K562 (cell line): Measurements from ENCODE around the gene ATAD3B. TPM values are rescaled to one million over a fixed set of nuclear protein-coding genes. Genes with fewer than 3 reads are reported as not detected.

Source experiments
- ATAC-seq: fragments of 200-7000 bp; cut with Tn5 transposase; 3 replicates; pipeline ENCODE4 v1.9.1; 2020; ENCODE audit warnings: moderate library complexity
- BruUV-seq: library from RNA; stranded (reverse); fragments of 400-500 nt; replicated peaks from 2 replicates; lab custom pipeline; 2021; lab: Mats Ljungman, UMichigan
- CTCF ChIA-PET: fragments of 300-600 bp; formaldehyde crosslinking; extraction: SDS; loops from one replicate; lab custom pipeline; 2021; ENCODE audit warnings: low intra/inter-chr PET ratio; lab: Yijun Ruan, JAX
- POLR2A ChIA-PET: fragments of 300-600, 350-650 bp; sonication (Branson Sonifier 250); formaldehyde crosslinking; extraction: SDS; loops from one replicate; lab custom pipeline; 2021; ENCODE audit warnings: antibody characterized with exemption, inconsistent platforms; lab: Yijun Ruan, JAX
- DNase-seq, 4 experiments: peaks; one replicate each; pipeline versions ENCODE4 v3.0.0 to v3.0.0-alpha.2; 2011 to 2018; ENCODE audit warnings: low spot score in 3 of 4, mixed read lengths in 3 of 4; ENCODE audit errors: extremely low read depth in 1 of 4
- FAIRE-seq: peaks from 2 replicates; lab custom pipeline; 2011; peaks lifted over from hg19 to GRCh38; lab: Jason Lieb, UNC
- H2AFZ ChIP-seq: 2 replicates; pipeline ENCODE4 v1.6.0; 2011; ENCODE audit warnings: low read depth, low read length, control low read depth, inconsistent platforms
- H3K27ac ChIP-seq: fragments of 200-600 bp; 3 replicates; pipeline ENCODE4 v1.8.0; 2011; ENCODE audit warnings: low read depth, mild to moderate bottlenecking, control low read depth, inconsistent platforms, low read length, moderate library complexity, mixed read lengths; ENCODE audit errors: extremely low read depth
- H3K27me3 ChIP-seq, 2 experiments: fragments of 300-600 bp in 1 of 2; 2 replicates in 1 of 2; 3 replicates in 1 of 2; pipeline versions ENCODE4 v1.6.0 to v1.8.0; 2011; ENCODE audit warnings: inconsistent platforms in 2 of 2, low read length in 2 of 2, mild to moderate bottlenecking in 1 of 2, mixed read lengths in 1 of 2, moderate library complexity in 1 of 2; ENCODE audit not compliant: control insufficient read depth in 2 of 2, insufficient read depth in 2 of 2
- H3K36me3 ChIP-seq: fragments of 300-600 bp; 3 replicates; pipeline ENCODE4 v1.8.0; 2011; ENCODE audit warnings: mild to moderate bottlenecking, low read length, inconsistent platforms; ENCODE audit not compliant: control insufficient read depth, insufficient read depth
- H3K4me1 ChIP-seq, 2 experiments: fragments of 200-600 bp in 1 of 2; replicated peaks in 1 of 2; 2 replicates in 1 of 2; 3 replicates in 1 of 2; pipeline versions ENCODE4 v1.5.1 to v1.8.0; 2011; ENCODE audit warnings: inconsistent platforms in 2 of 2, low read length in 2 of 2, mild to moderate bottlenecking in 1 of 2, mixed read lengths in 1 of 2, moderate library complexity in 1 of 2; ENCODE audit not compliant: control insufficient read depth in 2 of 2, insufficient read depth in 2 of 2
- H3K4me2 ChIP-seq: 2 replicates; pipeline ENCODE4 v1.6.1; 2011; ENCODE audit warnings: low read length, control low read depth, inconsistent platforms, mixed read lengths; ENCODE audit not compliant: insufficient read depth
- H3K4me3 ChIP-seq: fragments of 200-600 bp; sonication (generic), shearing (Covaris generic); 2 replicates; pipeline ENCODE4 v1.5.1; 2016; ENCODE audit warnings: control low read depth, inconsistent platforms
- H3K79me2 ChIP-seq: fragments of 200-600 bp; 3 replicates; pipeline ENCODE4 v1.8.0; 2011; ENCODE audit warnings: low read length, inconsistent platforms; ENCODE audit not compliant: control insufficient read depth, insufficient read depth
- H3K9ac ChIP-seq, 2 experiments: 2 replicates each; pipeline versions ENCODE4 v1.6.0 to v1.6.1; 2011; ENCODE audit warnings: low read depth in 2 of 2, low read length in 2 of 2, control low read depth in 1 of 2, inconsistent platforms in 1 of 2, mild to moderate bottlenecking in 1 of 2, mixed read lengths in 1 of 2; ENCODE audit not compliant: insufficient read depth in 1 of 2
- H3K9me1 ChIP-seq: one replicate; pipeline ENCODE4 v1.6.0; 2011; ENCODE audit warnings: inconsistent platforms, mild to moderate bottlenecking, low read length, moderate library complexity; ENCODE audit not compliant: control insufficient read depth, insufficient read depth
- H3K9me3 ChIP-seq: replicated peaks from 2 replicates; pipeline ENCODE4 v1.5.1; 2011; ENCODE audit warnings: low read depth, low read length, inconsistent platforms; ENCODE audit not compliant: control insufficient read depth, insufficient read depth
- H4K20me1 ChIP-seq: replicated peaks from 2 replicates; pipeline ENCODE4 v1.6.1; 2011; ENCODE audit warnings: low read length, inconsistent platforms, mixed read lengths; ENCODE audit not compliant: control insufficient read depth, insufficient read depth
- CGGBP1 ChIP-seq: fragments of 250-450 bp; sonication (Bioruptor Pico); IDR thresholded peaks from 2 replicates; pipeline ENCODE4 v1.9.0; 2021; ENCODE audit warnings: mild to moderate bottlenecking
- CHCHD3 ChIP-seq: fragments of 250-450 bp; sonication (Bioruptor Pico); IDR thresholded peaks from 2 replicates; pipeline ENCODE4 v2.1.2; 2022; ENCODE audit warnings: mild to moderate bottlenecking
- E2F3 ChIP-seq: fragments of 250-450 bp; sonication (Bioruptor Pico); IDR thresholded peaks from 2 replicates; pipeline ENCODE4 v1.4.0; 2020; ENCODE audit warnings: mild to moderate bottlenecking
- HEY1 ChIP-seq: fragments of 250-450 bp; sonication (Bioruptor Pico); IDR thresholded peaks from 2 replicates; pipeline ENCODE4 v1.5.0; 2020; ENCODE audit warnings: mild to moderate bottlenecking, moderate library complexity, borderline replicate concordance
- MAZ ChIP-seq, 2 experiments: fragments of 450-650 bp in 1 of 2; sonication (generic) in 1 of 2; formaldehyde crosslinking; IDR thresholded peaks in 1 of 2; conservative IDR thresholded peaks in 1 of 2; 2 replicates each; pipeline versions ENCODE4 v1.4.0 to v1.5.0; 2020; ENCODE audit warnings: mild to moderate bottlenecking in 1 of 2, missing genetic modification reagents in 1 of 2
- MTA1 ChIP-seq: fragments of 450-650 bp; IDR thresholded peaks from 2 replicates; pipeline ENCODE4 v1.6.1; 2017; ENCODE audit warnings: borderline replicate concordance
- NELFE ChIP-seq: IDR thresholded peaks from 2 replicates; pipeline ENCODE4 v1.6.1; 2011; ENCODE audit warnings: mild to moderate bottlenecking; ENCODE audit not compliant: insufficient read depth, insufficient read length
- PCBP1 ChIP-seq: fragments of 200-400 bp; formaldehyde crosslinking; IDR thresholded peaks from 2 replicates; pipeline ENCODE4 v1.6.1; 2018; ENCODE audit warnings: mild to moderate bottlenecking, low read depth, low read length; ENCODE audit not compliant: poor library complexity, severe bottlenecking
- RBFOX2 ChIP-seq: fragments of 200-400 bp; formaldehyde crosslinking; IDR thresholded peaks from 2 replicates; pipeline ENCODE4 v1.6.1; 2017; ENCODE audit warnings: low read depth, mild to moderate bottlenecking, low read length, moderate library complexity
- SMARCE1 ChIP-seq: fragments of 450-650 bp; IDR thresholded peaks from 2 replicates; pipeline ENCODE4 v1.7.1; 2016; ENCODE audit warnings: mild to moderate bottlenecking
- STAG1 ChIP-seq: sonication (generic); formaldehyde crosslinking; IDR thresholded peaks from 2 replicates; pipeline ENCODE4 v1.5.0; 2020; ENCODE audit warnings: missing genetic modification reagents, borderline replicate concordance
- TEAD1 ChIP-seq, 2 experiments: fragments of 450-650 bp in 1 of 2; sonication (generic) in 1 of 2; formaldehyde crosslinking; IDR thresholded peaks; 2 replicates each; pipeline versions ENCODE4 v1.4.0 to v1.8.0; 2020 to 2022; ENCODE audit warnings: mild to moderate bottlenecking in 2 of 2, missing genetic modification reagents in 1 of 2
- TOE1 ChIP-seq, 2 experiments: fragments of 450-650 bp in 1 of 2; sonication (generic) in 1 of 2; formaldehyde crosslinking in 1 of 2; IDR thresholded peaks; 2 replicates each; pipeline versions ENCODE4 v1.7.1 to v1.8.0; 2016 to 2022; ENCODE audit warnings: borderline replicate concordance in 2 of 2, mild to moderate bottlenecking in 2 of 2, antibody characterized with exemption in 1 of 2, inconsistent platforms in 1 of 2, low read depth in 1 of 2, missing genetic modification reagents in 1 of 2, moderate library complexity in 1 of 2
- WGBS: fragments of 100-300 bp; shearing (Covaris generic); methylation state at CpG from one replicate; pipeline ENCODE4 v1.1.6; 2016; ENCODE audit warnings: low coverage, mixed read lengths; ENCODE audit not compliant: insufficient coverage; ENCODE audit errors: missing lambda C conversion rate; 5-methylcytosine and 5-hydroxymethylcytosine counted together
- in situ Hi-C: fragments of 300-500 bp; cut with MboI; formaldehyde crosslinking; loops from 4 replicates; pipeline ENCODE4 v1.15.0; 2018; ENCODE audit warnings: inconsistent platforms, mixed read lengths
- intact Hi-C: fragments of 100-400 bp; cut with micrococcal nuclease; formaldehyde crosslinking; loops from 2 replicates; pipeline ENCODE4 v1.14.2; 2022
- polyA plus RNA-seq, 8 experiments: library from polyadenylated mRNA; depleted of rRNA in 4 of 8; stranded (reverse) in 5 of 8; unstranded in 3 of 8; fragments of >200 nt; fragmentation: Nextera tagmentation in 2 of 8; fragmentation: Illumina TruSeq in 1 of 8; extraction: Ambion mirVana in 2 of 8; extraction: Trizol in 1 of 8; gene quantifications; 2 replicates each; pipeline versions ENCODE4 v1.2.1 to v1.2.3, GENCODE V29; 2011 to 2014; ENCODE audit warnings: inconsistent platforms in 1 of 8, missing spikeins in 1 of 8
- total RNA-seq, 7 experiments: library from RNA; depleted of rRNA in 6 of 7; stranded (reverse); fragments of >200 nt in 6 of 7; fragmentation: Illumina TruSeq in 2 of 7; extraction: Trizol in 2 of 7; gene quantifications; 2 replicates each; pipeline versions ENCODE4 v1.2.1 to v1.2.3, GENCODE V29; 2011 to 2021; ENCODE audit warnings: low replicate concordance in 1 of 7
- TF ChIP-seq, protein P1 (sequence below): fragments of 250-450 bp; sonication (Bioruptor Pico); IDR thresholded peaks from 2 replicates; pipeline ENCODE4 v1.8.0; 2022; ENCODE audit warnings: moderate library complexity, mild to moderate bottlenecking, inconsistent platforms
- TF ChIP-seq, protein P2 (sequence below): sonication (generic); formaldehyde crosslinking; IDR thresholded peaks from 2 replicates; pipeline ENCODE4 v1.9.0; 2022; ENCODE audit warnings: mild to moderate bottlenecking, missing genetic modification reagents

The ATAD3B gene
- total and polyA plus RNA-seq, 9 of the 15 experiments (the other 6 are each of a cell fraction or from before 2014, with no cell fraction given) = 0.07 to 113 (median 27.7) TPM

DNA sequence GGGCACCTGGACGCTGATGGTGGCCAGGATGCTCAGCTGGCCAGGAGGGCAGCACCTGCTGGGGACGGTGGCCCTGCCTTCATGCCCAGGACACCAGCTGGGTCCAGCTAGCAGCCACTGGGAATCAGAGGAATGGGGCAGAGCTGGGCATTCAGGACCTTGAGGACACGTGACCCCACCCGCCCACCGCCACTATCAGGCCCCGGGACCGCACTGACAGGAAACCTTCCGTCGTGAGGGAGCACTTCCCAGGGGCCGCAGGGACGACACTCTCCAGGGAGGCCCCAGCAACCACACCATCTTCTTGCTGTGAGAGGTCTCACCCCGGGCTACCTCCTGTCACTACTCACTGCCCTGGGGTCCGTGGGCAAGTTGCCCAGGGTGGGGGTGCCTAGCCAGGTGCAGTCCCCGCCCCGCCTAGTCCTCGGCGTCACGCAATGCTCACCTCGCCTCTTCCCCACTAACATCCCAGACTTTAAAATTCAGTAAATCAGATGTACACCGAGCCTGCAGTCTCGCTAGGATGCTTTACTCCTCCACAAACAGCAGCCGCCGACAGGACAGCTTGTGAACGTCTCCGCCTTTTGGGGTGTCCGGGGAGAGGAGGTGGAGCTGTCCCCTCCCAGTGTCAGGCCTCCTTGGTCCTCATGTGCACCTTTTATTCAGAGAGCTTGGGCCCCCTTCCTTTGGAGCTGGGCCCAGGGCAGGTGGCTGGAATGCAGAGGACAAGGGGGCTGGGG, 31.1 kb upstream of the ATAD3B start:
- no peak for FAIRE-seq
- CTCF ChIA-PET = interaction anchor here (0.9 kb wide), 1 partner anchor 42 kb away, joined by 3 read pairs; the partner anchor contains the start of gene CCNL2
- Histone ChIP-seq H3K27ac (no peak overlapping the region), H3K36me3 (no peaks in the 10 kb centered on the region), H3K4me1 (peaks cover 7 to 77% of the 10 kb centered on the region in 2 experiments), H3K27me3 (no peaks in the 10 kb centered on the region), H2AFZ (peak overlapping the region; percentile 89), H3K9me3 (no peaks in the 10 kb centered on the region), H3K4me2 (peak overlapping the region; percentile 68), H3K9ac (peak overlapping the region in 1 of 2 experiments; percentile 84; a peak in 2 of 4 replicates), H3K79me2 (no peaks in the 10 kb centered on the region), H3K9me1 (no peaks in the 10 kb centered on the region), H4K20me1 (no peaks in the 10 kb centered on the region), H3K4me3 (no peak overlapping the region)
- POLR2A ChIA-PET = interaction anchor here (0.6 to 2.0 kb wide), 4 partner anchors 15 to 65 kb away, joined by 3 to 5 read pairs (median 4); no protein-coding TSS in a partner anchor
- no TSS peak for BruUV-seq
- intact Hi-C loops (loop anchor here (2.0 kb wide), 1 partner anchor 34 kb away; the partner anchor contains the start of gene MRPL20), in situ Hi-C loops (no loop called here)
- no peak for ATAC-seq
- WGBS = 63% methylated on average over 26 of the region's 26 CpGs
- no peak for DNase-seq
- TF ChIP-seq NELFE (no peak), HEY1 (CRISPR knock-in tag) (no peak), MTA1 (no peak), PCBP1 (peak; percentile 2), TEAD1 (CRISPR knock-in tag; IDR thresholded peaks at IDR 0.05) (0 out of 4 replicates have a peak, but pooled peaks of 1 of the 2 experiments have one; percentile 23), RBFOX2 (peak; percentile 16; the same call in 1 of the 2 replicates), E2F3 (0 out of 2 replicates have a peak, but pooled peaks have one; percentile 12), CGGBP1 (no peak), SMARCE1 (no peak), MAZ (CRISPR knock-in tag; conservative IDR thresholded peaks at IDR 0.05 in 1 of 2, IDR thresholded peaks at IDR 0.05 in 1 of 2) (peak in 1 of 2 experiments; percentile 46; a peak in 1 of 4 replicates), TOE1 (IDR thresholded peaks at IDR 0.05; ENCODE audit: borderline replicate concordance) (no peak), TOE1 (CRISPR knock-in tag; IDR thresholded peaks at IDR 0.05; ENCODE audit: borderline replicate concordance, low read depth) (no peak), CHCHD3 (no peak), STAG1 (CRISPR knock-in tag) (no peak)
- TF ChIP-seq, protein P1, sequence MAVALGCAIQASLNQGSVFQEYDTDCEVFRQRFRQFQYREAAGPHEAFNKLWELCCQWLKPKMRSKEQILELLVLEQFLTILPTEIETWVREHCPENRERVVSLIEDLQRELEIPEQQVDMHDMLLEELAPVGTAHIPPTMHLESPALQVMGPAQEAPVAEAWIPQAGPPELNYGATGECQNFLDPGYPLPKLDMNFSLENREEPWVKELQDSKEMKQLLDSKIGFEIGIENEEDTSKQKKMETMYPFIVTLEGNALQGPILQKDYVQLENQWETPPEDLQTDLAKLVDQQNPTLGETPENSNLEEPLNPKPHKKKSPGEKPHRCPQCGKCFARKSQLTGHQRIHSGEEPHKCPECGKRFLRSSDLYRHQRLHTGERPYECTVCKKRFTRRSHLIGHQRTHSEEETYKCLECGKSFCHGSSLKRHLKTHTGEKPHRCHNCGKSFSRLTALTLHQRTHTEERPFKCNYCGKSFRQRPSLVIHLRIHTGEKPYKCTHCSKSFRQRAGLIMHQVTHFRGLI (CRISPR knock-in tag) = no peak
- TF ChIP-seq, protein P2, sequence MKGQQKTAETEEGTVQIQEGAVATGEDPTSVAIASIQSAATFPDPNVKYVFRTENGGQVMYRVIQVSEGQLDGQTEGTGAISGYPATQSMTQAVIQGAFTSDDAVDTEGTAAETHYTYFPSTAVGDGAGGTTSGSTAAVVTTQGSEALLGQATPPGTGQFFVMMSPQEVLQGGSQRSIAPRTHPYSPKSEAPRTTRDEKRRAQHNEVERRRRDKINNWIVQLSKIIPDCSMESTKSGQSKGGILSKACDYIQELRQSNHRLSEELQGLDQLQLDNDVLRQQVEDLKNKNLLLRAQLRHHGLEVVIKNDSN (CRISPR knock-in tag) = peak; percentile 23; the same call in 1 of the 2 replicates
